HG03520 (cell line): Measurements from ENCODE around the gene CHD3.

Experiments used
- ATAC-seq: cut with Tn5 transposase; IDR thresholded peaks from one replicate; pipeline ENCODE4 v1.9.1; 2021; ENCODE audit warnings: mild to moderate bottlenecking, moderate library complexity; ENCODE audit not compliant: unreplicated experiment

The CHD3 gene

DNA sequence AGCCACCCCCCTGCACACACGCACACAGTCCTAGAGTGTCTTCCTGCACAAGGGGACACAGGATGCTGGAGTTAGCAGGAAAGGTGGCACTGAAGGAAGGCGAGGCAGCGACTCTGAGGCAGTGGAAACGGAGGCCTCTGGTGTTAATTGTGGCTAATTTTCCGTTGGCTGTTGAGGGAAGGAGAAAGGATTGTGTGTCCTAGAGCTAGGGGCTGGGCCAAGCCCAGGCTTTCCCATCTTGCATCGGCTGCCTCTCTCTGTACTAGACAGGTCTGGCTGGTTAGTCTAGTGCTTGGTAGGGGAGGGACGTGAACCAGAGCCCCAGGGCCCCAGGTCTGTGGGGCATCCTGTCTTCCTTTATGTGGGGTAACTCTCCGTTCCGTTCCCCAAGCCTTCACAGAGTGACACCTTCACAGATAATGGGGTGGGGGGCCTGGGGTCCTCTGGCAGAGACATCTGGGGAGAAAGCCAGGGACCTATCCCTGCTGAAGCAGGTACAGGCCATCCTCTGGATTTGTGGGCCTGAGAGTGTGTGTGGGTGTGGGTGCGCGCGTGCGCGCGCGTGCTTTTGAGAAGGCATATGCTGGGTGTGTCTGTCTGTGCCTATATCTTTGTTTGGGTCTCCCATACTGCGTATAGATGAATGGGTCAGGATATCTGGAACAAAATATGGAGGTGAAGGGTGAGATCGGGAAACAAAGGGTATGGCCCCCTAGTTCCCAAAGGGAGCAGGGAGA lies at the start of gene CHD3:
CHD3 (plus strand) TSS at position 606 of the 737 bp plus-strand sequence. CDS start 212 bp downstream, outside the sequence.
- no peak for ATAC-seq

- no peak for ATAC-seq
These were observed 49.3 kb upstream of the CHD3 start for GRCh38 chr17:7839190-7839875.

DNA sequence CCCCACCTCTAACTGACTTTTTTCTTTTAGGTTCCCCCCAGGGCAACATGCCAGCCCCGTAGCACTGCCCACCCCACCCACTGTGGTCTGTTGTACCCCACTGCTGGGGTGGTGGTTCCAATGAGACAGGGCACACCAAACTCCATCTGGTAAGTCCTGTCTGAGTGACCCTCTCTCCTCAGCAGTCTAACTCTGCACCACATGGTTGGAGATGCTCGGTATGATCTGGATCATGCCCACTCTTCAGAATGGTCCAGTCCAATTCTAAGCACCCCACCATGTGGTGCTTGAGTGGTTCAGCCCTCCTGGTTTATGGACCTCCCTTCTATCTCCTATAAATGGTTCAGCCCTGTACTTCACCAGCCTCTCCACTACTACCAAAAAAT lies 48.7 kb upstream of the CHD3 start:
- ATAC-seq, result no peak

DNA sequence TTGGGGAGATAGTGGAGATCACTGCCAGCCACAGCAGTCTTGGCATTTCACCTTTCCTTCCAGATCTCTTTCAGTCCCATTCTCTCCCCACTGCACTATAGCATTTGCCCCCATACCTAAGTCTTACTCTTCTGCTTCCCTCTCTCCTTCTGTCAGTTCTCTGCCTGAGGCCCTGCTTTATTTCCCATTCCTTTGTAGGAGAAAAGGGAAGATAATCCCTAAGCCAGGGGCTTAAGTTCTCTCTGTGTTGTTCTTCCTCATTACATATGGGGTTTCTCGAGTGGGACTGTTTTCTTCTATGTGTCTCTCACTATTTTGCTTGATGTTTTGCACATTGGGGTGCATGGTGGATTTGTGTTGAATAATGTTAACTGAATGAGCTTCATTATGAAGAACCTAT lies 48.1 kb upstream of the CHD3 start:
- no peak for ATAC-seq

DNA sequence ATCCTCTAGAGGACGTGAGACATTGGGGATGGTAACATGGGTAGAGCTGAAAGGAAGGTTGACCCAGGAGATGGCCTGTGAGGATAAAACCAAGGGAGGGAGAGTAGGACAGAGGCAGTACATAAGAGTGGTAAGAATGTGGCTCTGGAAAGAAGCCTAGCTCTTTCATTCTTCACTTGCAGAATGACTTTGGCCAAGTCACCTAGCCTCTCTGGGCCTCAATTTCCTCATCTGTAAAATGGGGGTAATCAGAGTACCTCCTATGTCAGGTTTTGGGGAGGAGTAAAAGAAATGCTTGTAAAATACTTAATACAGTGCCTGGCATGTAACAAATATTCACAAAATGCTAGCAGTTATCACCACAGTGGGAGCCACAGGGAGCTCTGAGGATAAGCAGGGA lies 47.7 kb upstream of the CHD3 start:
- ATAC-seq, result no peak

GRCh38 chr17:7841396-7841914 lies 47.1 kb upstream of the CHD3 start:
- no peak for ATAC-seq

GRCh38 chr17:7841915-7842379 lies 46.6 kb upstream of the CHD3 start:
- ATAC-seq, result no peak

DNA sequence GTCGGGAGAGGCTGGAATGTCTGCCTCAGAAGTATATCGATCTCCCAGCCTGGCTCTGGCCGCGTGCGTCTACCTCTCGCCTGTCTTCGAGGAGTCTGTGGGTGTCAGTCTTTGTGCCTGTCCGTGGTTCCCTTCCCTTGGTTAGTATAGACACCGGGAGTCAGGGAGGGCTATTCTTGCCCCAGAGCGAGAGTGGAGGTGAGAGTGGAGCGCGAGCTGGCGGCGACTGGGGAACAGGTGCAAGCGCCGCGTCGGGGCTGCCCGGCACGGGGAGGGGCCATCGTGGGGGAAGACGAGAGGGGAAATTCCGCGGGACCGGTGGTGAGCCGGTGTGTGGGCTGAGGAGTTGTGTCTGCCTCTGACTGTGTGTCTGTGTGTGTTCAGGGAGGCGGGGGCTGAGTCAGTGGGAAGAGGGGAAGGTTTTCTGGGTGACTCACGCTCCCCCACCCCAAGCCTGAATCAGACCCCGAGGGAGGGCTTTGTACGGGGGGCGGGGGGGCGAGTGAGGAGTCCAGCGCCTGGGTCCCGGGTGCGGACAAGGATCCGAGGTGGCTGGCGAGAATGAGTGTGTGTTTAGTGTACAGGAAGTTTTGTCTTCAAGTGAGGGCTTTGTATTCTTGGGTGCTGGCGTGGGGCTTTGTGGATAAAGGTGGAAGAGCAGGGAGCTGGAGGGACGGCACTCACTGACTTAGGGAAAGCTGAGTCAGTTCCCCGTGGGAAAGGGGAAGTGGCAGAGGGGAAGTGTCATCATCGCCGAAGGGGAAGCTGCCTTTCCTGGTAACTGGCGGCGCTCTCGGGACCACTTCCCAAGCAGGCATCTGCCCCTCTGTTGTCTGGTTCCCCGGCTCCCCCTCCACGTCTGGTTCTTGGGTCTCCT lies 46.0 kb upstream of the CHD3 start:
- no peak for ATAC-seq

DNA sequence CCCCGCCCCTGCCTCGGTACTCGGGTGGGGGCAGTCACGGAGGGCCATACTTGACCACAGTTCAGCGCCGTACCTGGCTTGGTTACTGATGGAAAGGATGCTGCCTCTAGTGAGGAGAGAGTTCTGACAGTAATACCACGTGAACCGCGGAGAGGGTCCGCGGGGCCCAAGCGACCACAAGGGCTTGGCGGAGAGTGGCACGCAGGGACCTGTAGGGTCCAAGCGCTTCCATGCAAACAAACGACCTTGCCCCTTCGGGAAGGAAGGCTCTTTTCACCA lies 45.4 kb upstream of the CHD3 start:
- ATAC-seq, result no peak

GRCh38 chr17:7843536-7844291 lies 44.9 kb upstream of the CHD3 start:
- ATAC-seq, result no peak

GRCh38 chr17:7844292-7845154 lies 44.1 kb upstream of the CHD3 start:
- peak; percentile 43 for ATAC-seq

DNA sequence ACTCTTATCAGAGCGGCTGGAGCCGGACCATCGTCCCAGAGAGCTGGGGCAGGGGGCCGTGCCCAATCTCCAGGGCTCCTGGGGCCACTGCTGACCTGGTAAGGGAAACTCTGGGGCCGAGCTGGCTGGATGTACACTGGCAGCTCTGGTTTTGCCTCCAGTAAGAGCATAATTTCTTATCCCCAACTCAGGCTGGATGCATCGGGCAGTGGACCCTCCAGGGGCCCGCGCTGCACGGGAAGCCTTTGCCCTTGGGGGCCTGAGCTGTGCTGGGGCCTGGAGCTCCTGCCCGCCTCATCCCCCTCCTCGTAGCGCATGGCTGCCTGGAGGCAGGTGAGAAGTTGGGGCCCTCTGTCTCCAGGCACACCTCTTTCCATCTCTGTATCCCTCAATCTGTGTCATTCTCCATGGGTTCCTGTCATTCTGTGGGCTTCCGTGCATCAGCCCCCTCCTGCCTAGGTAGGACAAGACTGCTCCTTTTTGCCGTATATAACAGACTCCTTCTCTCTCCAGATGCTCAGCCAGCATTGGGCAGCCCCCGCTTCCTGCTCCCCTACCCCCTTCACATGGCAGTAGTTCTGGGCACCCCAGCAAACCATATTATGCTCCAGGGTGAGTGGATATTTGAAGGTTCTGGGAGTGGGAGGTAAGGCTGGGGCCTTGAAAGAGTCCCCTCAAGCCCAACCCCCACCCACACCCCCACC lies 43.1 kb upstream of the CHD3 start:
- ATAC-seq, result no peak

- no peak for ATAC-seq
These were observed 42.4 kb upstream of the CHD3 start for GRCh38 chr17:7846063-7846735.

DNA sequence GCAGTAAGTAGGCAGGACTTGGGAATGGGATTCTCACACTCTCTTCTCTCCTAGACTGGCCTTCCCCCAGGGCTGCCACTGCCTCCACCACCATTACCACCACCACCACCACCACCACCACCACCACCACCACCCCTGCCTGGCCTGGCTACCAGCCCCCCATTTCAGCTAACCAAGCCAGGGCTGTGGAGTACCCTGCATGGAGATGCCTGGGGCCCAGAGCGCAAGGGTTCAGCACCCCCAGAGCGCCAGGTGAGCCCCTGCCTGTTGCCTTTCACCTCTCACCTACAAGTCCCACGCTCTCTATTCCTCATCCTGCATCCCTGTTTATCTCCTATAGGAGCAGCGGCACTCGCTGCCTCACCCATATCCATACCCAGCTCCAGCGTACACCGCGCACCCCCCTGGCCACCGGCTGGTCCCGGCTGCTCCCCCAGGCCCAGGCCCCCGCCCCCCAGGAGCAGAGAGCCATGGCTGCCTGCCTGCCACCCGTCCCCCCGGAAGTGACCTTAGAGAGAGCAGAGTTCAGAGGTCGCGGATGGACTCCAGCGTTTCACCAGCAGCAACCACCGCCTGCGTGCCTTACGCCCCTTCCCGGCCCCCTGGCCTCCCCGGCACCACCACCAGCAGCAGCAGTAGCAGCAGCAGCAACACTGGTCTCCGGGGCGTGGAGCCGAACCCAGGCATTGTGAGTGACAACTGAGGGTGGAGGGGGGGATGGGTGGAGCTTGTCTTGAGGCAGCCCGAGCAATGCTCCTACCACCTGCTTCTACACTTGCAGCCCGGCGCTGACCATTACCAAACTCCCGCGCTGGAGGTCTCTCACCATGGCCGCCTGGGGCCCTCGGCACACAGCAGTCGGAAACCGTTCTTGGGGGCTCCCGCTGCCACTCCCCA lies 41.6 kb upstream of the CHD3 start:
- no peak for ATAC-seq

DNA sequence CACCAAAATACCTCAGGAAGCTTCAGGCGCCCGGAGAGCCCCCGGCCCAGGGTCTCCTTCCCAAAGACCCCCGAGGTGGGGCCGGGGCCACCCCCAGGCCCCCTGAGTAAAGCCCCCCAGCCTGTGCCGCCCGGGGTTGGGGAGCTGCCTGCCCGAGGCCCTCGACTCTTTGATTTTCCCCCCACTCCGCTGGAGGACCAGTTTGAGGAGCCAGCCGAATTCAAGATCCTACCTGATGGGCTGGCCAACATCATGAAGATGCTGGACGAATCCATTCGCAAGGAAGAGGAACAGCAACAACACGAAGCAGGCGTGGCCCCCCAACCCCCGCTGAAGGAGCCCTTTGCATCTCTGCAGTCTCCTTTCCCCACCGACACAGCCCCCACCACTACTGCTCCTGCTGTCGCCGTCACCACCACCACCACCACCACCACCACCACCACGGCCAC lies 40.4 kb upstream of the CHD3 start:
- ATAC-seq, result no peak

DNA sequence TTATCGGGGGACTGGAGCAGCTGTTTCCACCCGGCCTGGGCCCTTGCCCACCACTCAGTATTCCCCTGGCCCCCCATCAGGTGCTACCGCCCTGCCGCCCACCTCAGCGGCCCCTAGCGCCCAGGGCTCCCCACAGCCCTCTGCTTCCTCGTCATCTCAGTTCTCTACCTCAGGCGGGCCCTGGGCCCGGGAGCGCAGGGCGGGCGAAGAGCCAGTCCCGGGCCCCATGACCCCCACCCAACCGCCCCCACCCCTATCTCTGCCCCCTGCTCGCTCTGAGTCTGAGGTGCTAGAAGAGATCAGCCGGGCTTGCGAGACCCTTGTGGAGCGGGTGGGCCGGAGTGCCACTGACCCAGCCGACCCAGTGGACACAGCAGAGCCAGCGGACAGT lies 39.9 kb upstream of the CHD3 start:
- no peak for ATAC-seq

- no peak for ATAC-seq
These were observed 39.3 kb upstream of the CHD3 start for GRCh38 chr17:7849130-7849750.
